Activated CD8-positive, alpha-beta T cell treated with anti-CD3 and anti-CD28 coated beads for 36 hours (primary cell): ENCODE results near the gene PARD3. TPM values are rescaled to one million over a fixed set of nuclear protein-coding genes. Genes with fewer than 3 reads are reported as not detected.

Source experiments
- ATAC-seq: fragments of 200-7000 bp; cut with Tn5 transposase; one replicate; pipeline ENCODE4 v1.10.0; 2021; ENCODE audit warnings: mild to moderate bottlenecking, moderate library complexity
- CTCF ChIA-PET: fragments of 350-600 bp; sonication (Branson Sonifier 250); formaldehyde crosslinking; loops from one replicate; lab custom pipeline; 2021; ENCODE audit warnings: antibody characterized with exemption; lab: Charles Lee
- POLR2A ChIA-PET: fragments of 350-600 bp; sonication (Branson Sonifier 250); formaldehyde crosslinking; loops from one replicate; lab custom pipeline; 2021; ENCODE audit warnings: antibody characterized with exemption; lab: Charles Lee
- DNase-seq: peaks from one replicate; pipeline ENCODE4 v3.0.0-alpha.2; 2020
- H3K27ac Mint-ChIP-seq: one replicate; pipeline ENCODE4 v1.8.0; 2021; ENCODE audit warnings: mild to moderate bottlenecking, mixed read lengths
- H3K27me3 Mint-ChIP-seq: one replicate; pipeline ENCODE4 v1.8.0; 2021; ENCODE audit warnings: mixed read lengths
- H3K36me3 Mint-ChIP-seq: one replicate; pipeline ENCODE4 v1.8.0; 2021; ENCODE audit warnings: low read depth, mixed read lengths
- H3K4me1 Mint-ChIP-seq: one replicate; pipeline ENCODE4 v1.8.0; 2021; ENCODE audit warnings: low read depth, mixed read lengths
- H3K4me3 Mint-ChIP-seq: one replicate; pipeline ENCODE4 v1.8.0; 2021; ENCODE audit warnings: mild to moderate bottlenecking, moderate library complexity, mixed read lengths
- H3K9me3 Mint-ChIP-seq: one replicate; pipeline ENCODE4 v1.8.0; 2021; ENCODE audit warnings: mixed read lengths
- CTCF ChIP-seq: fragments of 200-600 bp; IDR thresholded peaks from one replicate; pipeline ENCODE4 v1.8.0; 2022; ENCODE audit warnings: antibody characterized with exemption, mild to moderate bottlenecking
- intact Hi-C: fragments of 100-400 bp; cut with micrococcal nuclease; formaldehyde crosslinking; loops from one replicate; pipeline ENCODE4 v1.10.0; 2022
- total RNA-seq, 2 experiments: library from RNA; stranded (reverse); gene quantifications; one replicate each; pipeline ENCODE4 v1.2.3, GENCODE V29; 2021

PARD3 gene
- total RNA-seq, 2 experiments from 2014 or later = 1.6 to 2.0 TPM

GRCh38 chr10:34612446-34612845 is 202.7 kb downstream of the PARD3 start:
- ATAC-seq = no peak
- no peak overlapping the region for H3K4me3 Mint-ChIP-seq
- H3K4me1 Mint-ChIP-seq = no peaks in the 10 kb centered on the region
- no peak for TF ChIP-seq CTCF
- POLR2A ChIA-PET = no interaction called here
- H3K36me3 Mint-ChIP-seq = no peaks in the 10 kb centered on the region
- CTCF ChIA-PET = interaction anchor here (1.9 kb wide), 1 partner anchor 26 kb away, joined by 10 read pairs; no protein-coding TSS in a partner anchor
- peaks cover 2% of the 10 kb centered on the region for H3K27me3 Mint-ChIP-seq
- intact Hi-C loops = no loop called here
- no peak overlapping the region for H3K27ac Mint-ChIP-seq
- H3K9me3 Mint-ChIP-seq = no peaks in the 10 kb centered on the region
- DNase-seq = no peak

- Mint-ChIP-seq H3K4me1 (no peaks in the 10 kb centered on the region), H3K36me3 (no peaks in the 10 kb centered on the region), H3K4me3 (no peak overlapping the region), H3K27me3 (no peaks in the 10 kb centered on the region), H3K27ac (no peak overlapping the region), H3K9me3 (no peaks in the 10 kb centered on the region)
- intact Hi-C loops = no loop called here
- TF ChIP-seq CTCF = no peak
- ChIA-PET CTCF (no interaction called here), POLR2A (no interaction called here)
- no peak for DNase-seq
- no peak for ATAC-seq
Observed at GRCh38 chr10:34609287-34609940, 205.7 kb downstream of the PARD3 start.

GRCh38 chr10:34607894-34608293 is 207.2 kb downstream of the PARD3 start:
- no peak for TF ChIP-seq CTCF
- Mint-ChIP-seq H3K9me3 (no peaks in the 10 kb centered on the region), H3K27ac (no peak overlapping the region), H3K4me1 (no peaks in the 10 kb centered on the region), H3K27me3 (no peaks in the 10 kb centered on the region), H3K36me3 (no peaks in the 10 kb centered on the region), H3K4me3 (no peak overlapping the region)
- ChIA-PET CTCF (interaction anchor here (0.7 kb wide), 1 partner anchor 22 kb away, joined by 3 read pairs; no protein-coding TSS in a partner anchor), POLR2A (no interaction called here)
- ATAC-seq = no peak
- intact Hi-C loops = no loop called here
- no peak for DNase-seq

GRCh38 chr10:34606890-34607289 is 208.2 kb downstream of the PARD3 start:
- ATAC-seq = no peak
- TF ChIP-seq CTCF = no peak
- ChIA-PET POLR2A (interaction anchor here (0.6 kb wide), 1 partner anchor 237 kb away, joined by 3 read pairs; no protein-coding TSS in a partner anchor), CTCF (no interaction called here)
- intact Hi-C loops = no loop called here
- H3K36me3 Mint-ChIP-seq = no peaks in the 10 kb centered on the region
- no peaks in the 10 kb centered on the region for H3K4me1 Mint-ChIP-seq
- H3K4me3 Mint-ChIP-seq = no peak overlapping the region
- H3K27me3 Mint-ChIP-seq = no peaks in the 10 kb centered on the region
- H3K27ac Mint-ChIP-seq = no peak overlapping the region
- DNase-seq = no peak
- H3K9me3 Mint-ChIP-seq = no peaks in the 10 kb centered on the region

GRCh38 chr10:34602478-34602877 is 212.6 kb downstream of the PARD3 start:
- POLR2A ChIA-PET = no interaction called here
- Mint-ChIP-seq H3K27ac (no peak overlapping the region), H3K4me3 (no peak overlapping the region), H3K9me3 (no peaks in the 10 kb centered on the region), H3K36me3 (no peaks in the 10 kb centered on the region), H3K4me1 (no peaks in the 10 kb centered on the region), H3K27me3 (no peaks in the 10 kb centered on the region)
- ATAC-seq = no peak
- CTCF ChIA-PET = no interaction called here
- DNase-seq = no peak
- TF ChIP-seq CTCF = no peak
- intact Hi-C loops = no loop called here
